Kasumi-1 (cell line): ENCODE measurements around the gene ZSWIM3.
"Not testable (repeated sequence)": the region's sequence is repeated elsewhere in the genome, so short reads cannot be mapped to it uniquely, and the experiment has no call there.

Experiments
- DNase-seq, 2 experiments: peaks; one replicate each; lab custom pipeline; 2025; lab: John Stamatoyannopoulos, UW

Gene ZSWIM3

DNA sequence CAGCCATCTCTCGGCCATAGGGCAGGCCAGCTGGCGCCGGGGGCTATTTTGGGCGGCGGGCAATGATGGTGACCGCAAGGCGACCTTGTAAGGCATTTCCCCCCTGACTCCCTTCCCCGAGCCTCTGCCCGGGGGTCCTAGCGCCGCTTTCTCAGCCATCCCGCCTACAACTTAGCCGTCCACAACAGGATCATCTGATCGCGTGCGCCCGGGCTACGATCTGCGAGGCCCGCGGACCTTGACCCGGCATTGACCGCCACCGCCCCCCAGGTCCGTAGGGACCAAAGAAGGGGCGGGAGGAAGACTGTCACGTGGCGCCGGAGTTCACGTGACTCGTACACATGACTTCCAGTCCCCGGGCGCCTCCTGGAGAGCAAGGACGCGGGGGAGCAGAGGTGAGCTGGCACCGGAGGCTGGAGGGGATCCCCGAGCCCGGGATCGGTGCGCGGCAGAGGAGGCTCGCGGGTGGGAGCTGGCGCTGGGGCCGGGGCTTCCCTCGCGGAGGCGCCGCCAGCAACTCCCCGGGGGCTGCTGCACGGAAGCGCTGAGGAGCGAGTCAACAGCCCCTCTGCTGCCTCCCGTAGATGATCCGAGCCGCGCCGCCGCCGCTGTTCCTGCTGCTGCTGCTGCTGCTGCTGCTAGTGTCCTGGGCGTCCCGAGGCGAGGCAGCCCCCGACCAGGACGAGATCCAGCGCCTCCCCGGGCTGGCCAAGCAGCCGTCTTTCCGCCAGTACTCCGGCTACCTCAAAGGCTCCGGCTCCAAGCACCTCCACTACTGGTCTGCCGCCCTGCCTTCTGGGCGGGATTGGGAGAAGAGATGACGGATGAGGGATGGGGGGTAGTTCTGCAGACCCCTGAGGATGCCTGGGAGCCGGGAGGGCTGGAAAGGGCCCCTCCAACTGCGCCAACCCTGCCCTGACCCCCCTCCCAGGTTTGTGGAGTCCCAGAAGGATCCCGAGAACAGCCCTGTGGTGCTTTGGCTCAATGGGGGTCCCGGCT lies 33.9 kb downstream of the ZSWIM3 start, which contains the start of the genes CTSA and NEURL2:
Gene CTSA (plus strand): TSS at position 351 of the 999 bp plus-strand sequence. CDS start 234 bp downstream, at position 585.
Gene NEURL2 (minus strand): TSS at position 224 of the 999 bp plus-strand sequence. CDS start 217 bp downstream, at position 7.
- DNase-seq, result peak; percentile 81 to 83

GRCh38 chr20:45892049-45892825 lies 34.8 kb downstream of the ZSWIM3 start:
- DNase-seq, result peak in 1 of 2 experiments; percentile 9

DNA sequence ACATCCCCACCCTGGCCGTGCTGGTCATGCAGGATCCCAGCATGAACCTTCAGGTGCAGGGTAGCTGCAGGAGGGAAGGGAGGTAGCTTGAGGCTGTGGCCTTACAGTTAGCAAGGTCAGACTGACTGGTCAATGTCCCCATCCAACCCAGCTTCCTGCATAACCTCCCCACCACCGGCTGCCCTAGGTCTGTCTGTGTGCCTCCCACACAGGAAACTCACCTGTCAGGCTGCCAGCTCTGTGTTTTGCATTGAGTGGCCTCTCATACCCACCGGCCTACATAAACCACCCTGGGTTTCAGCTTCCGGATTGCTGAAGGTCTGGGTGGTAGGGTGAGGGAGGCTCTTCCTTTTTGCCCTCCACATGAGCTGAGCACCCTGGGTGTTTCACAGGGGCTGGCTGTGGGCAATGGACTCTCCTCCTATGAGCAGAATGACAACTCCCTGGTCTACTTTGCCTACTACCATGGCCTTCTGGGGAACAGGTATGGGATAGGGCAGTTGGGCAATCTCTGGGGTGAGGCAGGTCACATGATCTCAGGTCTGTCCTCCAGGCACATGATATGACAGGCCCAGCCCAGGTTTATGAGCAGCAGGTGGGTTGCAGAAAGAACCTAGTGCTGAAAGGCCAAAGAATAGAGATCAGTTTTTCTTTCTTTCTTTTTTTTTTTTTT lies 35.5 kb downstream of the ZSWIM3 start:
- no peak for DNase-seq

DNA sequence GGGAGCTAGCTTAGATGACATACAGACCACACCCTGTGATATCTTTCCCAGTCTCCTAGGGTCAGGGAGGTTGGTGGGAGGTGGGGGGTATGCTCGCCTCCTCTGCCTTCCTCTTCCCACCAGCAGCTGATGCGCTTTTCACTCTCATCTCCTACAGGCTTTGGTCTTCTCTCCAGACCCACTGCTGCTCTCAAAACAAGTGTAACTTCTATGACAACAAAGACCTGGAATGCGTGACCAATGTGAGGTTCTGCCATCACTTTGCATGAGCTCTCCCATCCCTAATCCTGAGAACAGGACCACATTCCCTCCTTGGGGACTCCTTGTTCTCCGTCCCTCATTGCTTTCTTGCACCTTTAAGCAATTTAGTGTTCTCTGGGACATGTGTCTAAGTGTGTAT lies 36.4 kb downstream of the ZSWIM3 start:
- DNase-seq, result no peak

DNA sequence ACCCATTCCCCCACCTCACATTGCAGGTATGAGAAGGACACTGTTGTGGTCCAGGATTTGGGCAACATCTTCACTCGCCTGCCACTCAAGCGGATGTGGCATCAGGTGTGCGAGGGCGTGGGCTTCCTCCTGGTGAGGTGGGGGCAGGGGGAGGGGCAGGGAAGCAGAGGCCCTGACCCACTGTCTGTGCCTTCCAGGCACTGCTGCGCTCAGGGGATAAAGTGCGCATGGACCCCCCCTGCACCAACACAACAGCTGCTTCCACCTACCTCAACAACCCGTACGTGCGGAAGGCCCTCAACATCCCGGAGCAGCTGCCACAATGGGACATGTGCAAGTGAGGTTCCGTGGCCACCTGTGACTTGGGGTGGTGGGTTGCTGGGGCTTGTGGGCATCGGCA lies 37.4 kb downstream of the ZSWIM3 start:
- DNase-seq, result no peak

- no peak for DNase-seq
Measured at GRCh38 chr20:45896641-45897161, 39.3 kb downstream of the ZSWIM3 start.

GRCh38 chr20:45897289-45897688 lies 39.9 kb downstream of the ZSWIM3 start:
- DNase-seq, result no peak

- DNase-seq, result no peak
Measured at GRCh38 chr20:45897692-45898091, 40.3 kb downstream of the ZSWIM3 start.

GRCh38 chr20:45898285-45898684 lies 40.9 kb downstream of the ZSWIM3 start:
- no peak for DNase-seq

- DNase-seq, result no peak
Measured at GRCh38 chr20:45899046-45899835, 41.8 kb downstream of the ZSWIM3 start.

- not testable (repeated sequence) for DNase-seq
Measured at GRCh38 chr20:45901332-45901731, 43.9 kb downstream of the ZSWIM3 start.

- no peak for DNase-seq
Measured at GRCh38 chr20:45902199-45902701, 44.8 kb downstream of the ZSWIM3 start.

GRCh38 chr20:45904583-45905504 lies 47.4 kb downstream of the ZSWIM3 start:
- no peak for DNase-seq

DNA sequence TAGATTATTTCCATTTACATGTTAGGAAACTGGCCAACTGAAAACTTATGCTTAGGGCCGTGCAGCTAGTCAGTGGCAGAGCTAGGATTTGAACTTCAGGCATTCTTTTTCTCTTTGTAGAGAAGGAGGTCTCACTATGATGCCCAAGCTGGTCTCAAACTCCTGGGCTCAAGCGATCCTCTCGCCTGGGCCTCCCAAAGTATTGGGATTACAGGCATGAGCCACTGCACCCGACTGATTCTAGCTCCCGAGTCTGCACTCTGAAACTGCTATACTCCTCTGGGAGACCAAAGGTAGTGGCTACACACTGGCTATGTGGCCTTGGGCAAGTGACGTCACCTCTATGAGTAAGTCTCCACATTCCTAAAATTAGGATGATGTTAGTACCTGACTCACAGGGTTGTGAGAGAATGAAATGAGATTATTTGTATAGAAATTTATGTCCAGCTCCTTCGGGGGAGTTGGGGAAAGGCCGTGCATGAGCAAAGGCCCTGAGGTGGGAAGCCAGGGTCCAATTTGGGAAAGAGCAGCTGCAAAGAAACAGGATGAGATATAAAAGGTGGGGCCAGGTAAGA lies 48.2 kb downstream of the ZSWIM3 start:
- no peak for DNase-seq

DNA sequence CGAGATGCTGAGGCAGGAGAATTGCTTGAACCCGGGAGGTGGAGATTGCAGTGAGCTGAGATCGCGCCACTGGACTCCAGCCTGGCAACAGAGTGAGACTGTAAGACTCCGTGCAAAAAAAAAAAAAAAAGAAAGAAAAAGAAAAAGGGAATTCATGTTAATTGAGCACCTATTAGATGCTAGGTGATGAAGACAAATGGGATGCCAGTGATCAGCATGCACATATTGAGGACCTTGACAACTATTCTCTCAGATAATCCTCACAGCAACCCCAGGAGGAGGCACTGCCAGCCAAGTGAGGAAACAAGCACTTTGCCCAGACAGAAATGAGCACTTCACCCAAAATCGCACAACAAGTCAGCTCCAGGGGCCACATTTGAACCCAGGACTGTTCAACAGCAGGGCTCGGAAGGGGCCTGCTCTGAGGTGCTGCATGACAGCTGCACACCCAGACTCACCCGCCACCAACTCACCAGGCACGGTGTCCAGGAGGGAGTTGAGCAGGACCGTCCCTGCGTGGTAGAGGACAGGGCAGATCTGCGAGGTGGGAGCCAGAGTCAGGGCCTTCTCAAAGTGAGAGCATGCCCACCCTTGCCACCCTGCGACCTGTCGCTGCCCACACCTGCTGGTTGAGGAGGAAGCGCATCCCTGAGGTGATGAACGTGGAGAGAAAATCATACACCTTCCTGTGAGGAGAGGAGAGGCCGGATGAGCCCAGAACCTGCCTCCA lies 50.0 kb downstream of the ZSWIM3 start:
- DNase-seq, result no peak

GRCh38 chr20:45908084-45908483 lies 50.7 kb downstream of the ZSWIM3 start:
- DNase-seq, result no peak

DNA sequence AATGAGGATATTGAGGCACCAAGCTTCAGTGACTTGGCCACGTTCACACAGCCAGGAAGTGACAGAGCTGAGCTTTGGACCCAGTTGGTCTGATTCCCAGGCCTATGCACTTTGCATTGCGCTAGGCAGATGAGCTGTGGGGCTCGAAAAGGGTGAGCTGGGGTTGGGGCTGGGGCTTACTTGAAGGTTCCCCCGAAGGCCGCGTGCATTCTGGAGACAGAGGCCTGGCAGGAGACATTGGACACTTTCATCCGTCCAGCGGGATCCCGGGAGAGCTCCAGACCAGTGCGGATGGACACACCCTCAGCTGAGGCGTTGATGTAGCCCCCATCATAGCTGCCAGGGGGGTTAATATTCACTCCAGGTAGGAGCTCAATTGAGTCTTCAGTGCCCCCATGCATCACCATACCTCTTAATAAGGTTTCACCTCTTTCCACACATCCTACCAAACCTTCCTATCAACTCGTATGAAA lies 52.0 kb downstream of the ZSWIM3 start:
- no peak for DNase-seq
